GM12878 (cell line): ENCODE measurements around the gene UBE2O. TPM values are rescaled to one million over a fixed set of nuclear protein-coding genes. Genes with fewer than 3 reads are reported as not detected.

ENCODE experiments used
- ATAC-seq: fragments of 200-7000 bp; cut with Tn5 transposase; 3 replicates; pipeline ENCODE4 v1.9.1; 2020; ENCODE audit warnings: mild to moderate bottlenecking, moderate library complexity
- BruUV-seq: library from RNA; stranded (reverse); fragments of 400-500 nt; replicated peaks from 2 replicates; lab custom pipeline; 2021; lab: Mats Ljungman, UMichigan
- CTCF ChIA-PET: fragments of 300-600 bp; sonication (Branson Sonifier 250); formaldehyde crosslinking; extraction: SDS; loops from one replicate; lab custom pipeline; 2021; ENCODE audit warnings: inconsistent platforms; lab: Yijun Ruan, JAX
- POLR2A ChIA-PET: fragments of 350-600 bp; formaldehyde crosslinking; extraction: SDS; loops from one replicate; lab custom pipeline; 2021; ENCODE audit warnings: inconsistent platforms; lab: Charles Lee
- RAD21 ChIA-PET: fragments of 300-600 bp; sonication (Branson Sonifier 250); formaldehyde crosslinking; loops from one replicate; lab custom pipeline; 2023; ENCODE audit warnings: antibody characterized with exemption; ENCODE audit not compliant: unreplicated experiment; lab: Charles Lee
- SMC1A ChIA-PET: fragments of 300-600 bp; sonication (Branson Sonifier 250); formaldehyde crosslinking; loops from one replicate; lab custom pipeline; 2023; ENCODE audit not compliant: unreplicated experiment, uncharacterized antibody; lab: Charles Lee
- DNase-seq: peaks from one replicate; pipeline ENCODE4 v3.0.0-alpha.2; 2011; ENCODE audit warnings: low read depth, low spot score
- FAIRE-seq: peaks from 3 replicates; lab custom pipeline; 2011; peaks lifted over from hg19 to GRCh38; lab: Jason Lieb, UNC
- H2AFZ ChIP-seq: 2 replicates; pipeline ENCODE4 v1.6.0; 2011; ENCODE audit warnings: low read depth, low read length, control low read depth; ENCODE audit not compliant: control insufficient read depth
- H3K27ac ChIP-seq: 2 replicates; pipeline ENCODE4 v1.5.1; 2011; ENCODE audit warnings: control low read depth; ENCODE audit not compliant: control insufficient read depth, insufficient read depth
- H3K27me3 ChIP-seq, 2 experiments: replicated peaks in 1 of 2; 2 replicates each; pipeline versions ENCODE4 v1.6.0 to v1.6.1; 2011; ENCODE audit warnings: low read length in 1 of 2; ENCODE audit not compliant: control insufficient read depth in 2 of 2, insufficient read depth in 2 of 2
- H3K36me3 ChIP-seq, 2 experiments: 2 replicates each; pipeline ENCODE4 v1.5.1; 2011; ENCODE audit warnings: low read length in 1 of 2; ENCODE audit not compliant: control insufficient read depth in 2 of 2, insufficient read depth in 2 of 2
- H3K4me1 ChIP-seq: 2 replicates; pipeline ENCODE4 v1.6.1; 2011; ENCODE audit warnings: mild to moderate bottlenecking, low read length, moderate library complexity, mixed read lengths; ENCODE audit not compliant: control insufficient read depth, insufficient read depth
- H3K4me2 ChIP-seq: 2 replicates; pipeline ENCODE4 v1.6.0; 2011; ENCODE audit warnings: control low read depth; ENCODE audit not compliant: control insufficient read depth, insufficient read depth
- H3K4me3 ChIP-seq: fragments of 200-600 bp; sonication (generic); 2 replicates; pipeline ENCODE4 v1.5.1; 2016
- H3K79me2 ChIP-seq: 2 replicates; pipeline ENCODE4 v1.6.0; 2011; ENCODE audit warnings: low read length; ENCODE audit not compliant: control insufficient read depth, insufficient read depth
- H3K9ac ChIP-seq: 2 replicates; pipeline ENCODE4 v1.8.0; 2011; ENCODE audit warnings: low read length, control low read depth, mixed read lengths; ENCODE audit not compliant: control insufficient read depth, insufficient read depth
- H3K9me3 ChIP-seq: replicated peaks from 3 replicates; pipeline ENCODE4 v1.5.1; 2011; ENCODE audit warnings: mild to moderate bottlenecking, low read length; ENCODE audit not compliant: control insufficient read depth, insufficient read depth
- H4K20me1 ChIP-seq: 2 replicates; pipeline ENCODE4 v1.6.0; 2011; ENCODE audit not compliant: control insufficient read depth, insufficient read depth
- CREM ChIP-seq: IDR thresholded peaks from 2 replicates; pipeline ENCODE4 v1.6.1; 2014; ENCODE audit warnings: antibody characterized with exemption, low read depth
- EGR1 ChIP-seq, 2 experiments: IDR thresholded peaks; 1 replicate in 1 of 2; 2 replicates in 1 of 2; pipeline ENCODE4 v1.6.1; 2011 to 2012; ENCODE audit warnings: low read depth in 2 of 2, low read length in 2 of 2, borderline replicate concordance in 1 of 2, mild to moderate bottlenecking in 1 of 2, moderate library complexity in 1 of 2
- ETV6 ChIP-seq, 2 experiments: fragments of 450-650 bp in 1 of 2; IDR thresholded peaks in 1 of 2; conservative IDR thresholded peaks in 1 of 2; 2 replicates each; pipeline ENCODE4 v1.6.1; 2014; ENCODE audit warnings: antibody characterized with exemption in 1 of 2, borderline replicate concordance in 1 of 2, low read depth in 1 of 2, mild to moderate bottlenecking in 1 of 2, moderate library complexity in 1 of 2
- GATAD2B ChIP-seq: fragments of 450-650 bp; conservative IDR thresholded peaks from 2 replicates; pipeline ENCODE4 v1.6.1; 2017; ENCODE audit warnings: low read depth, mild to moderate bottlenecking, moderate library complexity
- MTA2 ChIP-seq: fragments of 450-650 bp; IDR thresholded peaks from 2 replicates; pipeline ENCODE4 v1.6.1; 2016; ENCODE audit warnings: low read depth, mild to moderate bottlenecking, moderate library complexity
- RCOR1 ChIP-seq: conservative IDR thresholded peaks from 2 replicates; pipeline ENCODE4 v1.6.1; 2012; ENCODE audit warnings: low read depth, low read length, improper control_type of control experiment
- SIN3A ChIP-seq: IDR thresholded peaks from 2 replicates; pipeline ENCODE4 v1.6.1; 2012; ENCODE audit warnings: low read depth, low read length, improper control_type of control experiment
- SMC3 ChIP-seq: IDR thresholded peaks from 2 replicates; pipeline ENCODE4 v1.6.1; 2011; ENCODE audit warnings: low read length, improper control_type of control experiment, borderline replicate concordance
- TBL1XR1 ChIP-seq: IDR thresholded peaks from 2 replicates; pipeline ENCODE4 v1.6.1; 2012; ENCODE audit warnings: low read depth, low read length, improper control_type of control experiment
- TCF12 ChIP-seq: IDR thresholded peaks from 2 replicates; pipeline ENCODE4 v1.6.1; 2011; ENCODE audit warnings: low read depth, mild to moderate bottlenecking, low read length
- TCF3 ChIP-seq: IDR thresholded peaks from 2 replicates; pipeline ENCODE4 v1.6.1; 2012; ENCODE audit warnings: low read depth, mild to moderate bottlenecking, low read length, borderline replicate concordance; ENCODE audit not compliant: insufficient read depth
- ZBTB33 ChIP-seq: fragments of 450-650 bp; IDR thresholded peaks from 2 replicates; pipeline ENCODE4 v1.6.1; 2017; ENCODE audit warnings: mild to moderate bottlenecking
- WGBS: methylation state at CpG from one replicate; pipeline ENCODE4 v1.1.6; 2016; ENCODE audit warnings: low lambda C conversion rate; ENCODE audit not compliant: insufficient replicate concordance, insufficient coverage; ENCODE audit errors: missing lambda C conversion rate; 5-methylcytosine and 5-hydroxymethylcytosine counted together
- in situ Hi-C: fragments of 300-500 bp; cut with MboI; formaldehyde crosslinking; loops from 9 replicates; pipeline ENCODE4 v1.14.3; 2018; ENCODE audit warnings: mixed read lengths
- intact Hi-C: fragments of 100-400 bp; cut with micrococcal nuclease; formaldehyde crosslinking; loops from one replicate; pipeline ENCODE4 v1.14.2; 2022; ENCODE audit not compliant: unreplicated experiment
- polyA plus RNA-seq, 11 experiments: library from polyadenylated mRNA; depleted of rRNA in 4 of 11; unstranded in 6 of 11; stranded (reverse) in 5 of 11; fragments of >200 nt; fragmentation: Nextera tagmentation in 4 of 11; fragmentation: Illumina TruSeq in 1 of 11; extraction: Ambion mirVana in 4 of 11; extraction: Trizol in 1 of 11; gene quantifications; 1 replicate in 1 of 11; 2 replicates in 10 of 11; pipeline versions ENCODE4 v1.2.1 to v1.2.3, GENCODE V29; 2011 to 2016; ENCODE audit warnings: inconsistent platforms in 2 of 11, missing spikeins in 2 of 11, low read depth in 1 of 11
- total RNA-seq, 4 experiments: library from RNA; depleted of rRNA in 3 of 4; stranded (reverse); fragments of >200 nt in 3 of 4; fragmentation: Illumina TruSeq in 1 of 4; extraction: Trizol in 1 of 4; gene quantifications; 2 replicates each; pipeline versions ENCODE4 v1.2.1 to v1.2.3, GENCODE V29; 2013 to 2021

The UBE2O gene
- total and polyA plus RNA-seq, 10 of the 15 experiments (the other 5 are each of a cell fraction or from before 2014, with no cell fraction given), result 2.1 to 39.0 (median 14.1) TPM

- Histone ChIP-seq H4K20me1 (no peaks in the 10 kb centered on the region), H3K27me3 (peaks cover 0 to 2% of the 10 kb centered on the region in 2 experiments; a peak in 2 of 4 replicates), H3K4me2 (no peak overlapping the region), H3K4me1 (peaks cover 6% of the 10 kb centered on the region), H3K79me2 (no peaks in the 10 kb centered on the region), H3K4me3 (no peak overlapping the region), H3K27ac (no peak overlapping the region), H2AFZ (no peak overlapping the region), H3K36me3 (no peaks in the 10 kb centered on the region), H3K9ac (no peak overlapping the region), H3K9me3 (no peaks in the 10 kb centered on the region)
- RAD21 ChIA-PET, result no interaction called here
- DNase-seq, result no peak
- ATAC-seq, result no peak
- WGBS, result 48% methylated on average over 5 of the region's 5 CpGs
- FAIRE-seq, result no peak
- TF ChIP-seq ZBTB33 (no peak), EGR1 (IDR thresholded peaks at IDR 0.05; ENCODE audit: borderline replicate concordance in 1 of 2, low read depth in 2 of 2, low read length in 2 of 2) (no peak), SMC3 (no peak), TBL1XR1 (no peak), TCF12 (no peak), TCF3 (no peak), GATAD2B (no peak), MTA2 (no peak), RCOR1 (no peak), CREM (no peak), SIN3A (no peak), ETV6 (conservative IDR thresholded peaks at IDR 0.05 in 1 of 2, IDR thresholded peaks at IDR 0.05 in 1 of 2; ENCODE audit: borderline replicate concordance in 1 of 2, low read depth in 1 of 2) (no peak)
- no TSS peak for BruUV-seq
- CTCF ChIA-PET, result no interaction called here
- in situ Hi-C loops (no loop called here), intact Hi-C loops (no loop called here)
- SMC1A ChIA-PET, result no interaction called here
- POLR2A ChIA-PET, result interaction anchor here (0.6 kb wide), 1 partner anchor 582 kb away, joined by 3 read pairs; no protein-coding TSS in a partner anchor
Observed at GRCh38 chr17:76378548-76379274, 74.2 kb downstream of the UBE2O start.
